ENCODE results near the gene PACS2.
A peak's percentile ranks its signal among the peaks of the same experiment; 100 is the strongest.

PACS2 gene

DNA sequence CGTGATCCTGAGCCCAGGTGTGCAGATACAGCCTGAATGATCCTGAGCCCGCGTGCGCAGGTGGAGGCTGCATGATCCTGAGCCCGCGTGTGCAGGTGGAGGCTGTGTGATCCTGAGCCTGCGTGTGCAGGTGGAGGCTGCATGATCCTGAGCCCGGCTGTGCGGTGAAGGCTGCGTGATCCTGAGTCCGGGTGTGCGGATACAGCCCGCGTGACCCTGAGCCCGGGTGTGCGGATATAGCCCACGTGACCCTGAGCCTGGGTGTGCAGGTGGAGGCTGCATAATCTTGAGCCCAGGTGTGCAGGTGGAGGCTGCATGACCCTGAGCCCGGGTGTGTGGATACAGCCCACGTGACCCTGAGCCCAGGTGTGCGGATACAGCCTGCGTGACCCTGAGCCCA, 34.0 kb upstream of the PACS2 start:
- no peak overlapping the region for H3K4me3 ChIP-seq (ENCODE audit: low read depth, low read length)

DNA sequence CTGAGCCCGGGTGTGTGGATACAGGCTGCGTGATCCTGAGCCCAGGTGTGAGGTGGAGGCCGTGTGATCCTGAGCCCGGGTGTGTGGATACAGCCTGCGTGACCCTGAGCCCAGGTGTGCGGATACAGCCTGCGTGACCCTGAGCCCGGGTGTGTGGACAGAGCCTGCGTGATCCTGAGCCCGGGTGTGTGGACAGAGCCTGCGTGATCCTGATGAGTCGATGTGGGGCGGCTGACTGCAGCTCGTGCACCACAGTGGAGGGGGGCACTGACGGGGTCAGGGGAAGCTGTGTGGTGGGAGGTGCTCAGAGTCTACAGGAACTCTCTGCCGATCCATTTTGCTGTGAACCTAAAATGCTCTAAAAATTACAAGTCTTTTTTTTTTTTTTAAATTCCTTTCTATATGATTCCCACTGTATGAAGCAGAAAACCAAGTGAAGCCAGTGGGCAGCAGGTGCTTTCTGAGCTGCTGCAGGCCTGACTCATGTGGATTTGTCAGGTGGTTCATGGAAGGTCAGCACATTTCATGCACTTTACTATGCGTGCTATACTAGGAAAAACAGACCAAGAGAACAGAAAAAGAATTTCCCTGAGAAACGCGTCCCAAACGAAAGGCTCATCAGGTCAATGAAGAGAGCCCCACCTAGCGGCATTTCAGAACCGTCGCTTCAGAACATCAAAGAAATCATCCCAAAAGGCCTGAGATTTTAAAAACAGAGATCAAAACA, 33.0 kb upstream of the PACS2 start:
- TF ChIP-seq, protein P1, sequence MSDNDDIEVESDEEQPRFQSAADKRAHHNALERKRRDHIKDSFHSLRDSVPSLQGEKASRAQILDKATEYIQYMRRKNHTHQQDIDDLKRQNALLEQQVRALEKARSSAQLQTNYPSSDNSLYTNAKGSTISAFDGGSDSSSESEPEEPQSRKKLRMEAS (IDR thresholded peaks at IDR 0.05; ENCODE audit: low read depth, low read length): no peak
- TF ChIP-seq, protein P2, sequence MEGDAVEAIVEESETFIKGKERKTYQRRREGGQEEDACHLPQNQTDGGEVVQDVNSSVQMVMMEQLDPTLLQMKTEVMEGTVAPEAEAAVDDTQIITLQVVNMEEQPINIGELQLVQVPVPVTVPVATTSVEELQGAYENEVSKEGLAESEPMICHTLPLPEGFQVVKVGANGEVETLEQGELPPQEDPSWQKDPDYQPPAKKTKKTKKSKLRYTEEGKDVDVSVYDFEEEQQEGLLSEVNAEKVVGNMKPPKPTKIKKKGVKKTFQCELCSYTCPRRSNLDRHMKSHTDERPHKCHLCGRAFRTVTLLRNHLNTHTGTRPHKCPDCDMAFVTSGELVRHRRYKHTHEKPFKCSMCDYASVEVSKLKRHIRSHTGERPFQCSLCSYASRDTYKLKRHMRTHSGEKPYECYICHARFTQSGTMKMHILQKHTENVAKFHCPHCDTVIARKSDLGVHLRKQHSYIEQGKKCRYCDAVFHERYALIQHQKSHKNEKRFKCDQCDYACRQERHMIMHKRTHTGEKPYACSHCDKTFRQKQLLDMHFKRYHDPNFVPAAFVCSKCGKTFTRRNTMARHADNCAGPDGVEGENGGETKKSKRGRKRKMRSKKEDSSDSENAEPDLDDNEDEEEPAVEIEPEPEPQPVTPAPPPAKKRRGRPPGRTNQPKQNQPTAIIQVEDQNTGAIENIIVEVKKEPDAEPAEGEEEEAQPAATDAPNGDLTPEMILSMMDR (IDR thresholded peaks at IDR 0.05; ENCODE audit: low read depth, low read length): peak; percentile 21
- peak; percentile 33 for DNase-seq (ENCODE audit: low read depth)
- H3K4me3 ChIP-seq (ENCODE audit: low read depth, low read length): no peak overlapping the region

More for the DNA sequence above, 34.0 kb upstream of the PACS2 start:
- no peak for DNase-seq (ENCODE audit: low read depth)
- TF ChIP-seq, protein P1 (IDR thresholded peaks at IDR 0.05; ENCODE audit: low read depth, low read length): no peak
- TF ChIP-seq MYC (IDR thresholded peaks at IDR 0.05; ENCODE audit: low read depth, low read length): no peak
- TF ChIP-seq POLR2A (IDR thresholded peaks at IDR 0.05; ENCODE audit: extremely low read depth, insufficient read length): no peak
- TF ChIP-seq, protein P2 (IDR thresholded peaks at IDR 0.05; ENCODE audit: low read depth, low read length): no peak

DNA sequence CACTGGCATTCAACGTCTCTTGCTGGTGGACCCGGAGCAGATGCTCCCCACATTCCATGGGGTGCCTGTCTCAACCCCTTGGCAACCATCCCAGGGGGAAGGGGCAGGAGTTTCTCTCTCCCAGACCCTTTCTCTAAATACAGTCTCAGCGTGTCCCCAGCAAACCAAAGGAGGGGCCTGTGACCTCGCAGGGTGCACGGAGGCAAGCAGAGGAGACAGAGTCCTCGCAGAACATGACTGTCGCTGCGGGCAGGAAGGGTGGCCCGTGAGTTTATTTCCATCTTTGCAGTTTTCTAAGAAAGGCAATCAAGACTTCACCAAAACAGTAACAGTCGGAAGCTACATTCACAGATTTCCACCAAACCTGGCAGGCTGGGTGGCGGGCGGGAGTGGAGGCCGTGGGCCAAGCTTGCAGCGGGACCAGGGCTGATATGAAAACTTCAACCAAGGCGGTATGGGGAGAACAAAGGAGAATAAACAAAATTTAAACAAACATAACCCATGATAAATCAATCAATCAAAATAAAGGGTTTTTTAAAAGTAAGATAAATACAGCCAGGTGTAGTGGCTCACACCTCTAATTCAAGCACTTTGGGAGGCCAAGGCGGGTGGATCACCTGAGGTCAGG, 32.3 kb upstream of the PACS2 start:
- DNase-seq (ENCODE audit: low read depth): no peak
- TF ChIP-seq, protein P1 (IDR thresholded peaks at IDR 0.05; ENCODE audit: low read depth, low read length): no peak
- no peak for TF ChIP-seq POLR2A (IDR thresholded peaks at IDR 0.05; ENCODE audit: extremely low read depth, insufficient read length)
- TF ChIP-seq, protein P2 (IDR thresholded peaks at IDR 0.05; ENCODE audit: low read depth, low read length): no peak
- no peak for TF ChIP-seq MYC (IDR thresholded peaks at IDR 0.05; ENCODE audit: low read depth, low read length)
- H3K4me3 ChIP-seq (ENCODE audit: low read depth, low read length): no peak overlapping the region

DNA sequence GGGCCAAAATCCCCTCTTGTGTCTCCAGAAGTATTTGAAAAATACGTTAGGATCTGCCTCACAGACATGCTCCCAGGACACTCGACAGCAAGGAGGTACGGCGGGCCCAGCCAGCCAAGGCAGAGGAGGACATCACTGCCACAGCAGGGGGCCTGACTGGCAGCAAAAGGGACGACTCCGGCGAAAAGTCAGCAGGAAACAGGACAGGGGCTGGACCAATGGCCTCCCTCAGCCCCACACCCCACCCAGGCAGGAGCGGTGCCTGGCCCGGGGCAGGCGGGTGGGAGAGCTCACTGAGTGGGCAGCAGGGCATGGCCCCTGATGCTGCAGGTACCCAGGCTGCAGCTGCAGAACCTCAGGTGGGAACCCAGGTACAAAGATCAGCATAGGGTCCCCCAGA, 31.5 kb upstream of the PACS2 start:
- TF ChIP-seq, protein P1 (IDR thresholded peaks at IDR 0.05; ENCODE audit: low read depth, low read length): no peak
- TF ChIP-seq, protein P2 (IDR thresholded peaks at IDR 0.05; ENCODE audit: low read depth, low read length): no peak
- TF ChIP-seq POLR2A (IDR thresholded peaks at IDR 0.05; ENCODE audit: extremely low read depth, insufficient read length): no peak
- no peak overlapping the region for H3K4me3 ChIP-seq (ENCODE audit: low read depth, low read length)
- no peak for DNase-seq (ENCODE audit: low read depth)

DNA sequence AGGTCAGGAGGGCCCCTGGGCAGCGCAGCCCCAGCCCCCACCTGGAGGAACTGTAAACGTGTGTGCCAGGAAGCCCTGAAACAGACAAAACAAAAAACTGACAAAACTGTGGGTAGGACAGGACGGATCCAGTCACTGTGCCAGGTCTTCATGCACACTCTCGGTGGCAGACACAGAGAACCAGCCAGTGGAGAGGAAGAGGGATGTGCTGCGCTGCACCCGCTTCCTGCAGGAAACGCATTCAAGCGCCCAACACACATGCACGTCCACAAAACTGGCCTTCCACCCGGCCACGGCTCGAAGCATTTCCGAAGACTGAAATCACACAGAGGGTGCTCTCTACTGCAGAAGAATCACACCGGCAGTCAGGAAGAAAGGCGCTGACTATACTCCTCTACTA, 30.6 kb upstream of the PACS2 start:
- no peak for DNase-seq (ENCODE audit: low read depth)
- no peak overlapping the region for H3K4me3 ChIP-seq (ENCODE audit: low read depth, low read length)
- TF ChIP-seq POLR2A (IDR thresholded peaks at IDR 0.05; ENCODE audit: extremely low read depth, insufficient read length): no peak
- no peak for TF ChIP-seq MYC (IDR thresholded peaks at IDR 0.05; ENCODE audit: low read depth, low read length)
- TF ChIP-seq, protein P2 (IDR thresholded peaks at IDR 0.05; ENCODE audit: low read depth, low read length): no peak
- TF ChIP-seq, protein P1 (IDR thresholded peaks at IDR 0.05; ENCODE audit: low read depth, low read length): no peak
